A673 (cell line): Measurements from ENCODE around the gene CHMP6.

ENCODE experiments used
- EZH2 ChIP-seq: fragments of 200-600 bp; sonication (generic); IDR thresholded peaks from 2 replicates; pipeline ENCODE4 v1.6.1; 2017; ENCODE audit warnings: borderline replicate concordance, low read depth, mild to moderate bottlenecking, mixed read lengths, antibody characterized with exemption, low read length; ENCODE audit not compliant: poor library complexity, severe bottlenecking
- TF ChIP-seq, protein P1 (sequence below): fragments of 300-800, 200-600 bp; sonication (generic); conservative IDR thresholded peaks from 2 replicates; pipeline ENCODE4 v1.5.1; 2017; ENCODE audit warnings: low read depth, mild to moderate bottlenecking, antibody characterized with exemption, low read length, moderate library complexity, mixed read lengths

DNA sequence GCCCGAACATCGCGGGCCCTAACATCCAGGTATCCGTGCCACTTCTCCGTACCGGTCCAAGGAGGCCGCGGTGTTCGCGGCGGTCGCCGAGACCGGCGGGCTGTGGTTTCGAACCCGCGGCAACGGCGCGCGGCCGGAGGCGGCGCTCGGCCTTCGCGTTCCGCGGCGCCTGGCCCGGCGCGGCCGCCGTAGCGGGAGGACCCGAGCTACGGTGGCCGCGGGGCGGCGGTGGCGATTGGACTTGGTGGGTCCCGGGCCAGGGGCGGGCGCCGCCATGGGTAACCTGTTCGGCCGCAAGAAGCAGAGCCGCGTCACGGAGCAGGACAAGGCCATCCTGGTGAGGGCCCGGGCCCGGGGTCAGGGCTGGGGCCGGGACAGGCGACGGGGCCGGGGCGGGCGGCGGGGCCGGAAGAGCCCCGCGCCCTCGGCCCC is at the start of gene CHMP6:
- TF ChIP-seq, protein P1, sequence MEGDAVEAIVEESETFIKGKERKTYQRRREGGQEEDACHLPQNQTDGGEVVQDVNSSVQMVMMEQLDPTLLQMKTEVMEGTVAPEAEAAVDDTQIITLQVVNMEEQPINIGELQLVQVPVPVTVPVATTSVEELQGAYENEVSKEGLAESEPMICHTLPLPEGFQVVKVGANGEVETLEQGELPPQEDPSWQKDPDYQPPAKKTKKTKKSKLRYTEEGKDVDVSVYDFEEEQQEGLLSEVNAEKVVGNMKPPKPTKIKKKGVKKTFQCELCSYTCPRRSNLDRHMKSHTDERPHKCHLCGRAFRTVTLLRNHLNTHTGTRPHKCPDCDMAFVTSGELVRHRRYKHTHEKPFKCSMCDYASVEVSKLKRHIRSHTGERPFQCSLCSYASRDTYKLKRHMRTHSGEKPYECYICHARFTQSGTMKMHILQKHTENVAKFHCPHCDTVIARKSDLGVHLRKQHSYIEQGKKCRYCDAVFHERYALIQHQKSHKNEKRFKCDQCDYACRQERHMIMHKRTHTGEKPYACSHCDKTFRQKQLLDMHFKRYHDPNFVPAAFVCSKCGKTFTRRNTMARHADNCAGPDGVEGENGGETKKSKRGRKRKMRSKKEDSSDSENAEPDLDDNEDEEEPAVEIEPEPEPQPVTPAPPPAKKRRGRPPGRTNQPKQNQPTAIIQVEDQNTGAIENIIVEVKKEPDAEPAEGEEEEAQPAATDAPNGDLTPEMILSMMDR: no peak
- TF ChIP-seq EZH2: no peak
